Measurements from ENCODE around the gene VPS37D. TPM values are rescaled to one million over a fixed set of nuclear protein-coding genes. Genes with fewer than 3 reads are reported as not detected.
"Not testable (repeated sequence)": the region's sequence is repeated elsewhere in the genome, so short reads cannot be mapped to it uniquely, and the experiment has no call there.

The VPS37D gene
- total RNA-seq, 2 donors from 2014 or later: 0.92 to 1.2 TPM

- H3K9me3 ChIP-seq: no peaks in the 10 kb centered on the region
- H3K4me1 ChIP-seq (ENCODE audit: control insufficient read depth in 1 of 2, low read depth in 2 of 2): peaks cover 12 to 14% of the 10 kb centered on the region in 2 donors
- no peak overlapping the region for H3K27ac ChIP-seq
- no peak for DNase-seq (ENCODE audit: low spot score)
- no peak for ATAC-seq (ENCODE audit: insufficient number of reproducible peaks, low FRiP score, low read depth)
- no peaks in the 10 kb centered on the region for H3K36me3 ChIP-seq
- H3K4me3 ChIP-seq: no peak overlapping the region
- no peak for TF ChIP-seq CTCF (IDR thresholded peaks at IDR 0.05)
- H3K27me3 ChIP-seq (replicated peaks; ENCODE audit: insufficient read depth): no peaks in the 10 kb centered on the region
Observed at GRCh38 chr7:73669288-73669701, 1.7 kb downstream of the VPS37D start.

- Histone ChIP-seq H3K27me3 (replicated peaks; ENCODE audit: insufficient read depth) (no peaks in the 10 kb centered on the region), H3K27ac (no peak overlapping the region), H3K4me3 (no peak overlapping the region), H3K9me3 (no peaks in the 10 kb centered on the region), H3K4me1 (ENCODE audit: control insufficient read depth in 1 of 2, low read depth in 2 of 2) (peaks cover 12 to 14% of the 10 kb centered on the region in 2 donors), H3K36me3 (no peaks in the 10 kb centered on the region)
- no peak for TF ChIP-seq CTCF (IDR thresholded peaks at IDR 0.05)
- no peak for ATAC-seq (ENCODE audit: insufficient number of reproducible peaks, low FRiP score, low read depth)
- DNase-seq (ENCODE audit: low spot score): no peak
Observed at GRCh38 chr7:73669858-73670385, 2.3 kb downstream of the VPS37D start.

GRCh38 chr7:73671322-73671661 lies 3.7 kb downstream of the VPS37D start:
- H3K4me3 ChIP-seq: no peak overlapping the region
- H3K27ac ChIP-seq: no peak overlapping the region
- no peaks in the 10 kb centered on the region for H3K27me3 ChIP-seq (replicated peaks; ENCODE audit: insufficient read depth)
- H3K36me3 ChIP-seq: no peaks in the 10 kb centered on the region
- DNase-seq (ENCODE audit: low spot score): no peak
- no peaks in the 10 kb centered on the region for H3K9me3 ChIP-seq
- ATAC-seq (ENCODE audit: insufficient number of reproducible peaks, low FRiP score, low read depth): no peak
- TF ChIP-seq CTCF (IDR thresholded peaks at IDR 0.05): no peak
- peaks cover 12 to 14% of the 10 kb centered on the region in 2 donors for H3K4me1 ChIP-seq (ENCODE audit: control insufficient read depth in 1 of 2, low read depth in 2 of 2)

- H3K36me3 ChIP-seq: no peaks in the 10 kb centered on the region
- ATAC-seq (ENCODE audit: insufficient number of reproducible peaks, low FRiP score, low read depth): no peak
- no peaks in the 10 kb centered on the region for H3K9me3 ChIP-seq
- H3K4me3 ChIP-seq: no peak overlapping the region
- TF ChIP-seq CTCF (IDR thresholded peaks at IDR 0.05): no peak
- H3K4me1 ChIP-seq (ENCODE audit: control insufficient read depth in 1 of 2, low read depth in 2 of 2): peaks cover 12 to 14% of the 10 kb centered on the region in 2 donors
- no peak overlapping the region for H3K27ac ChIP-seq
- H3K27me3 ChIP-seq (replicated peaks; ENCODE audit: insufficient read depth): no peaks in the 10 kb centered on the region
- no peak for DNase-seq (ENCODE audit: low spot score)
Observed at GRCh38 chr7:73671857-73672445, 4.3 kb downstream of the VPS37D start.

- Histone ChIP-seq H3K36me3 (peaks cover 3% of the 10 kb centered on the region), H3K4me1 (ENCODE audit: control insufficient read depth in 1 of 2, low read depth in 2 of 2) (no peaks in the 10 kb centered on the region), H3K4me3 (no peak overlapping the region), H3K9me3 (no peaks in the 10 kb centered on the region), H3K27me3 (replicated peaks; ENCODE audit: insufficient read depth) (no peaks in the 10 kb centered on the region), H3K27ac (no peak overlapping the region)
- ATAC-seq (ENCODE audit: insufficient number of reproducible peaks, low FRiP score, low read depth) (no peak), DNase-seq (ENCODE audit: low spot score) (no peak)
- no peak for TF ChIP-seq CTCF (IDR thresholded peaks at IDR 0.05)
Observed at GRCh38 chr7:73674468-73675124, 7.0 kb downstream of the VPS37D start.

- H3K9me3 ChIP-seq; H3K27ac ChIP-seq; H3K4me3 ChIP-seq; H3K27me3 ChIP-seq (replicated peaks; ENCODE audit: insufficient read depth); H3K36me3 ChIP-seq; DNase-seq (ENCODE audit: low spot score); ATAC-seq (ENCODE audit: insufficient number of reproducible peaks, low FRiP score, low read depth): not testable (repeated sequence)
- H3K4me1 ChIP-seq (ENCODE audit: control insufficient read depth in 1 of 2, low read depth in 2 of 2): peaks cover 0 to 11% of the 10 kb centered on the region in 2 donors
Observed at GRCh38 chr7:73676062-73676461, 8.4 kb downstream of the VPS37D start.

All from thoracic aorta (tissue), 2 donors.